Small intestine (tissue), 7 donors: ENCODE results near the gene ZBTB17. TPM values are rescaled to one million over a fixed set of nuclear protein-coding genes. Genes with fewer than 3 reads are reported as not detected.
"Not testable (repeated sequence)": the region's sequence is repeated elsewhere in the genome, so short reads cannot be mapped to it uniquely, and the experiment has no call there.

Experiments used
- DNase-seq, 2 donors: peaks; one replicate each; pipeline versions ENCODE4 v3.0.0 to v3.0.0-alpha.2; 2013
- FAIRE-seq: peaks from 2 replicates; lab custom pipeline; 2012; peaks lifted over from hg19 to GRCh38; lab: Jason Lieb, UNC
- H3K27ac ChIP-seq, 3 donors: one replicate each; pipeline ENCODE4 v1.5.1; 2013; ENCODE audit warnings: low read length in 2 of 3, mild to moderate bottlenecking in 2 of 3, control low read depth in 1 of 3, inconsistent platforms in 1 of 3, low read depth in 1 of 3, moderate library complexity in 1 of 3
- H3K27me3 ChIP-seq, 3 donors: one replicate each; pipeline ENCODE4 v1.6.1; 2013; ENCODE audit warnings: low read length in 3 of 3, inconsistent platforms in 1 of 3; ENCODE audit not compliant: control insufficient read depth in 3 of 3, insufficient read depth in 3 of 3
- H3K36me3 ChIP-seq, 3 donors: one replicate each; pipeline ENCODE4 v1.6.1; 2013; ENCODE audit warnings: low read length in 3 of 3, inconsistent platforms in 1 of 3, low read depth in 1 of 3, mild to moderate bottlenecking in 1 of 3, moderate library complexity in 1 of 3; ENCODE audit not compliant: control insufficient read depth in 3 of 3, insufficient read depth in 2 of 3
- H3K4me1 ChIP-seq, 3 donors: one replicate each; pipeline ENCODE4 v1.6.1; 2013; ENCODE audit warnings: low read length in 2 of 3, inconsistent platforms in 1 of 3, low read depth in 1 of 3, mild to moderate bottlenecking in 1 of 3, moderate library complexity in 1 of 3; ENCODE audit not compliant: control insufficient read depth in 3 of 3, insufficient read depth in 2 of 3
- H3K4me3 ChIP-seq, 3 donors: one replicate each; pipeline ENCODE4 v1.5.1; 2013; ENCODE audit warnings: low read length in 3 of 3, control low read depth in 1 of 3, inconsistent platforms in 1 of 3, low read depth in 1 of 3, mild to moderate bottlenecking in 1 of 3, moderate library complexity in 1 of 3
- H3K9me3 ChIP-seq, 2 donors: one replicate each; pipeline ENCODE4 v1.6.1; 2013; ENCODE audit warnings: low read depth in 1 of 2, low read length in 1 of 2; ENCODE audit not compliant: control insufficient read depth in 2 of 2, insufficient read depth in 1 of 2
- WGBS, 3 donors: extraction: QIAGEN DNeasy Blood & Tissue Kit; methylation state at CpG; one replicate each; pipeline ENCODE4 v1.1.7; 2013; 5-methylcytosine and 5-hydroxymethylcytosine counted together
- polyA plus RNA-seq, 4 donors: library from polyadenylated mRNA; stranded (reverse) in 3 of 4; unstranded in 1 of 4; fragments of 200-250 nt in 3 of 4; fragments of 120-200 nt in 1 of 4; gene quantifications; one replicate each; pipeline versions ENCODE4 v1.2.1 to v1.2.3, GENCODE V29; 2013
- donor health status: healthy with polysubstance abuse.
- donor health status: control.
- donor health status: control.
- donor health status: Bipolar disorder and iron deficiency.
- donor health status: healthy.

ZBTB17 gene
- polyA plus RNA-seq, 4 donors = 18.7 to 89.2 (median 49.9) TPM

DNA sequence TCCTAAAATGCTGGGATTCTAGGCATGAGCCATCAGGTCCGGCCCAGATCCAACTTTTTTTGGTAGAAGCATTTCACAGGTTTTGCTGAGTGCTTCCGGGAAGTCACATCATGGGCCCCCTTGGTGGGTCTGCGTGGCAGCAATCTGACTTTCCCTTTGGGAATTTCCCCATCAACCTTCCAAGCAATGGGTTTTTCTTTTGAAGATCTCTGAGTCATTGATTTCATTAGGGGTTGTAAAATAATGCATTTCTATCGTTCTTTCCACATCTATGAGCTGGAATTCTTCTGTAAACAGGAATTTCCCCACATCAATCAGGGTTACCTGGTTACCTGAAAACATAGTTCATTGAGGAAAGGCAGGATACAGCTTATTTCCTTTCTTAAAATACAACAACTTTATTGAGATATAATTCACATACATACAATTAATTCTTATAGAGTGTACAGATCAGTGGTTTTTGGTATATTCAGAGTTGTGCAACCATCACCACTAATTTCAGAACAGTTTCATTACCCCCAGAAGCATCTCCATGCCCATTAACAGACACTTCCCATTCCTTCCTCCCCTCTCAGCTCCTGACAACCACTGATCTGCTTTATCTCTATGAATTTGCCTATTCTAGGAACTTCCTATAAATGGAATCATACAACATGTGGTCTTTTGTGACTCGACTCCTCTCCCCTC lies 9.9 kb upstream of the ZBTB17 start:
- H3K4me1 ChIP-seq = no peaks in the 10 kb centered on the region
- FAIRE-seq = no peak
- peaks cover 0 to 10% of the 10 kb centered on the region in 2 donors for H3K9me3 ChIP-seq
- H3K27me3 ChIP-seq = no peaks in the 10 kb centered on the region
- DNase-seq = no peak
- 41 to 51% (median 41%) methylated on average over 5 of the region's 5 CpGs for WGBS, 3 donors
- H3K4me3 ChIP-seq = no peak overlapping the region
- no peak overlapping the region for H3K27ac ChIP-seq
- no peaks in the 10 kb centered on the region for H3K36me3 ChIP-seq

DNA sequence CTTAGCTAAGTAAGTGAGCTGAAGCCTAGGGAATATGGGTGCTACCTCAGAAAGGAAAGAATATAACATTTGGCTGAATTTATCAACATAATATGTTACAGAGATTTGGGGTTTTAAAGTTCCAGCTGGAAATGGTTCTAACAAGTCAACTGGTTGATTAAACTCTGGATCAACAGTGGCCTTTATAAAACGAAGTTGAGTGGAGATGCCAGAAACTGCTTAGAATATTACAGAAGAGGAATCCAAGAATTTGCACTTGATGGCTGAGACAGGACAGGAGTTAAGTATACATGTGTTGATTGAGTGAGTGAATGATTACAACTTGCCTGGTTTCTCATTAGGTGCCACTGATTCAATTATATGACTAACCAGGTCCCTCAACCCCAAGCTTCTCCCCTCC lies 7.4 kb upstream of the ZBTB17 start:
- no peak overlapping the region for H3K4me3 ChIP-seq
- no peaks in the 10 kb centered on the region for H3K27me3 ChIP-seq
- no peaks in the 10 kb centered on the region for H3K36me3 ChIP-seq
- no peak overlapping the region for H3K27ac ChIP-seq
- H3K4me1 ChIP-seq = no peaks in the 10 kb centered on the region
- FAIRE-seq (no peak), DNase-seq (no peak)
- 27 to 42% (median 35%) methylated on average over 1 of the region's 1 CpG for WGBS, 3 donors
- peaks cover 0 to 10% of the 10 kb centered on the region in 2 donors for H3K9me3 ChIP-seq

DNA sequence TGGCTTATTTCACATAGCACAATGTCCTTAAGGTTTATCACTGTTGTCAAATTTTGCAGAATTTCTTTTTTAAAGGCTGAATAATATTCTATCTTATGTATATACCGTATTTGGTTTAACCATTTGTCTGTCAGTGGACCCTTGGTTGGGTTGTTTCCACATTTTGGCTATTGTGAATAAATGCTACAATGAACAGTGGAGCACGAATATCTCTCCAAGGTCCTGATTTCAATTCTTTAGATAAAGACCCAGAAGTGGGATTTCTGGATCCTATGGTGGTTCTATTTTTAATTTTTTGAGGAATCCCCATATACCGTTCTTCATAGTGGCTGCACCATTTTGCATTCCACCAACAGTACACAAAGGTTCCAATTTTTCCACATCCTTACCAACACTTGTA lies 5.8 kb upstream of the ZBTB17 start:
- H3K27me3 ChIP-seq = no peaks in the 10 kb centered on the region
- DNase-seq (no peak), FAIRE-seq (no peak)
- no peaks in the 10 kb centered on the region for H3K36me3 ChIP-seq
- H3K9me3 ChIP-seq = peaks cover 0 to 10% of the 10 kb centered on the region in 2 donors
- no peak overlapping the region for H3K27ac ChIP-seq
- no peaks in the 10 kb centered on the region for H3K4me1 ChIP-seq
- H3K4me3 ChIP-seq = no peak overlapping the region
- WGBS, 3 donors = 80 to 89% (median 85%) methylated on average over 3 of the region's 3 CpGs

DNA sequence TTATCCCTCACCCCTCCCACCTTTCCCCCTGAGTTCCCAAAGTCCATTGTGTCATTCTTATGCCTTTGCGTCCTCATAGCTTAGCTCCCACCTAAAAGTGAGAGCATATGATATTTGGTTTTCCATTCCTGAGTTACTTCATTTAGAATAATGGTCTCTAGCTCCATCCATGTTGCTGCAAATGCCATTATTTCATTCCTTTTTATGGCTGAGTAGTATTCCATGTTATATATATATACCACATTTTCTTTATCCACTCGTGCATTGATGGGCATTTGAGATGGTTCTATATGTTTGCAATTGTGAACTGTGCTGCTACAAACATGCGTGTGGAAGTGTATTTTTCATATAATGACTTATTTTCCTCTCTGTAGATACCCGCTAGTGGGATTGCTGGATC lies 2.0 kb upstream of the ZBTB17 start:
- WGBS, 3 donors = 94 to 97% (median 95%) methylated on average over 4 of the region's 4 CpGs
- H3K27me3 ChIP-seq, H3K27ac ChIP-seq, H3K4me3 ChIP-seq, DNase-seq, H3K36me3 ChIP-seq, H3K9me3 ChIP-seq, H3K4me1 ChIP-seq, FAIRE-seq: not testable (repeated sequence)

DNA sequence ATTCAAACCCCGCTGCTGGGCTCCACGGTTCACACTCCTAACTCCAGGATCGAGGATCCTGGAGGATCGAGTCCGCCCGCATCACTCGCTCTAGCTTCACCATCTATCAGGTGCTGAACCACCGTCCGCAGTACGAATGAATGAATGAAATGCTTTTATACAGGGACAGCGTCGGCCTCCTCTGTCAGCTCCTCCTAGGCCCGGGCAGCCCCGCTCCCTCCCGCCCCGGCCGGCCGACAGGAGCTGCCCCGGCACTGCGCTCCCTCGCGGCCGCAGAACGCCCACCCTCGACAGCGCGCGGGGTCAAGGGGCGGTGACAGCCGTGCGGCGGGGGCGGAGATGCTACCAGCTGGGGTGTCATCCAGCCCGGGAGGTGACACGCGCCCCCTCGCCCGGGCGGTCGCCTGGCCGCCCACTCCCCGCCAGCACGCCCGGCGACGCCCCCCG lies 520 bp downstream of the ZBTB17 start:
- peaks cover 0 to 4% of the 10 kb centered on the region in 2 donors for H3K9me3 ChIP-seq
- H3K36me3 ChIP-seq = peaks cover 5 to 16% (median 8%) of the 10 kb centered on the region in 3 donors
- H3K4me1 ChIP-seq = peaks cover 0 to 3% (median 2%) of the 10 kb centered on the region in 3 donors
- H3K4me3 ChIP-seq = peak overlapping the region; percentile 77 to 89 (median 84)
- H3K27me3 ChIP-seq = no peaks in the 10 kb centered on the region
- WGBS, 3 donors = 0 to 1% (median 1%) methylated on average over 23 to 47 of the region's 47 CpGs
- FAIRE-seq = no peak
- H3K27ac ChIP-seq = no peak overlapping the region
- DNase-seq = peak; percentile 18 to 69

DNA sequence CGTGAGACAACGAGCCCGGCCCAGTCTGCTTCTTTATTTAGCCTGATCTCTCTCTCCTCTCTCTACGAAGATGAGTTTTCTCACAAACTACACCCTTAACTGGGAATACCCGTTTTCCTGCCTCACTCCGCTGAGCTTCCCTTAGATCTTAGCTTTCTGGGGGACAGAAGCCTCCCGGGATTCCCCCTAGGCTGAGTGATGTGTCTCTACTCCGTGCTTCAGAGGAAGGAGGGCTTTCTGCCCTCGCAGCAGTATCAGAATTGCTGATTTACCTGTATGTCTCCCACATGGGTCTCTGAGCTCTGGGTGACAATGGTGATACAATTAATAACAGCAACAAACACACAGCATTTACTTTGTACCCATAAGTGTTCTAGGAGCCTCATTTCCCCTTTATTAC lies 1.0 kb downstream of the ZBTB17 start:
- 41 to 55% (median 48%) methylated on average over 9 of the region's 9 CpGs for WGBS, 3 donors
- Histone ChIP-seq H3K27me3 (no peaks in the 10 kb centered on the region), H3K36me3 (peaks cover 5 to 18% (median 8%) of the 10 kb centered on the region in 3 donors), H3K27ac (no peak overlapping the region), H3K4me3 (peak overlapping the region; percentile 77 to 89 (median 84)), H3K4me1 (peaks cover 0 to 3% (median 2%) of the 10 kb centered on the region in 3 donors), H3K9me3 (peaks cover 0 to 4% of the 10 kb centered on the region in 2 donors)
- FAIRE-seq (no peak), DNase-seq (no peak)

DNA sequence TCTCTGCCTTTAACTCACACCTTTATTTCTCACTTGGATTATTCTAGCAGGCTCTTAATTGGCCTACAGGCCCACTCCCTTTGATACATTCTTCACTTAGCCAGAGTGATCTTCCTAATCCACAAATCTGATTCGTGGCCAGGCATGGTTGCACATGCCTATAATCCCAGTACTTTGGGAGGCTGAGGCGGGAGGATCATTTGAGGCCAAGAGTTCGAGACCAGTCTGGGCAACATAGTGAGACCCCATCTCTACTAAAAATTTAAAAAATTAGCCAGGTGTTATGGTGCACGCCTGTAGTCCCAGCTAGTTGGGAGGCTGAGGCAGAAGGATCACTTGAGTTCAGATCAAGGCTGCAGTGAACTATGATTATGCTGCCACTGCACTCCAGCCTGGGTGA lies 2.1 kb downstream of the ZBTB17 start:
- no peak overlapping the region for H3K27ac ChIP-seq
- FAIRE-seq = no peak

DNA sequence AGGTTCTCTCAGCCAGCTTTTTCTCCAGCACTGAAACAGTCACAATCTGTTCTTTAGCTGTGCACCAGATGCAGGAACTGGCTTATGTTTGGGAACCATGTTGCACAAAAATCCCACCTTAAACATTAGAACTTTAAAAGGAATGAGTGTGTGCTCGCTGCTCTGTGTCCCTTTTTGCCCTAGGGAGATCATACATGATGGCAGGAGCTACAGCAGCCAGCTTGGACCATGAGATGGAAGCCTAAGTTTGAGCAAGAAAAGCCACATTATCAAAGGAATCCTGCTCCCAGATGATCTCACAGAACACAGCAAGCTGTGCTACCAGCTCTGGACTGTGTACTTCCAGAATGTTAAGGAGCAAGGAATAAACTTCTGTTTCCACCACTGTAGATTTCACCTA lies 3.5 kb downstream of the ZBTB17 start:
- WGBS, 3 donors = 92 to 98% (median 96%) methylated on average over 1 of the region's 1 CpG
- Histone ChIP-seq H3K27ac (no peak overlapping the region), H3K27me3 (no peaks in the 10 kb centered on the region), H3K9me3 (peaks cover 0 to 16% of the 10 kb centered on the region in 2 donors), H3K36me3 (peaks cover 5 to 35% (median 8%) of the 10 kb centered on the region in 3 donors), H3K4me1 (peaks cover 0 to 3% (median 2%) of the 10 kb centered on the region in 3 donors), H3K4me3 (no peak overlapping the region)
- FAIRE-seq (no peak), DNase-seq (no peak)

More for the DNA sequence above, 2.1 kb downstream of the ZBTB17 start:
- H3K4me3 ChIP-seq = no peak overlapping the region
- no peaks in the 10 kb centered on the region for H3K27me3 ChIP-seq
- H3K4me1 ChIP-seq = peaks cover 0 to 3% (median 2%) of the 10 kb centered on the region in 3 donors
- H3K9me3 ChIP-seq = peaks cover 0 to 15% of the 10 kb centered on the region in 2 donors
- H3K36me3 ChIP-seq = peaks cover 5 to 28% (median 8%) of the 10 kb centered on the region in 3 donors
- DNase-seq = no peak
- WGBS, 3 donors = 94 to 97% (median 95%) methylated on average over 4 of the region's 4 CpGs
